Heart left ventricle (tissue), 16 donors: Measurements from ENCODE around the gene CSNK1G1. TPM values are rescaled to one million over a fixed set of nuclear protein-coding genes. Genes with fewer than 3 reads are reported as not detected.
A peak's percentile ranks its signal among the peaks of the same experiment; 100 is the strongest.

ENCODE experiments used
- ATAC-seq, 4 donors: fragments of 200-7000 bp; cut with Tn5 transposase; one replicate each; pipeline ENCODE4 v1.9.1; 2020 to 2022; ENCODE audit warnings: moderate library complexity in 4 of 4, mild to moderate bottlenecking in 3 of 4, moderate number of reproducible peaks in 1 of 4
- DNase-seq, 5 donors: peaks; one replicate each; pipeline ENCODE4 v3.0.0-alpha.2; 2020
- H3K27ac ChIP-seq, 12 donors: fragments of 200-600 bp; sonication (generic) in 4 of 12; one replicate each; pipeline versions ENCODE4 v1.5.0 to v1.8.0; 2016 to 2022; ENCODE audit warnings: mild to moderate bottlenecking in 2 of 12
- H3K27me3 ChIP-seq, 9 donors: fragments of 200-600 bp; sonication (generic) in 2 of 9; one replicate each; pipeline versions ENCODE4 v1.5.1 to v1.8.0; 2016 to 2022; ENCODE audit warnings: mild to moderate bottlenecking in 3 of 9
- H3K36me3 ChIP-seq, 9 donors: fragments of 200-600 bp; sonication (generic) in 2 of 9; one replicate each; pipeline versions ENCODE4 v1.5.0 to v1.8.0; 2018 to 2022; ENCODE audit warnings: mild to moderate bottlenecking in 2 of 9
- H3K4me1 ChIP-seq, 12 donors: fragments of 200-600 bp; sonication (generic) in 4 of 12; one replicate each; pipeline versions ENCODE4 v1.5.0 to v1.8.0; 2016 to 2022; ENCODE audit warnings: mild to moderate bottlenecking in 3 of 12
- H3K4me3 ChIP-seq, 12 donors: fragments of 200-600 bp; sonication (generic) in 4 of 12; one replicate each; pipeline versions ENCODE4 v1.5.0 to v1.8.0; 2017 to 2022; ENCODE audit warnings: mild to moderate bottlenecking in 9 of 12, moderate library complexity in 4 of 12
- H3K9me3 ChIP-seq, 12 donors: fragments of 200-600 bp; sonication (generic) in 4 of 12; one replicate each; pipeline versions ENCODE4 v1.5.0 to v1.8.0; 2016 to 2022; ENCODE audit warnings: mild to moderate bottlenecking in 1 of 12
- CTCF ChIP-seq, 12 donors: fragments of 200-600 bp; sonication (generic) in 4 of 12; IDR thresholded peaks; one replicate each; pipeline versions ENCODE4 v1.5.0 to v1.8.0; 2018 to 2022; ENCODE audit warnings: antibody characterized with exemption in 12 of 12, mild to moderate bottlenecking in 5 of 12
- POLR2A ChIP-seq, 2 donors: fragments of 450-650 bp; IDR thresholded peaks; one replicate each; pipeline ENCODE4 v1.6.1; 2017; ENCODE audit warnings: antibody characterized with exemption in 2 of 2, mild to moderate bottlenecking in 2 of 2, moderate library complexity in 2 of 2
- WGBS, 4 donors: extraction: QIAGEN DNeasy Blood & Tissue Kit in 2 of 4; methylation state at CpG; one replicate each; pipeline versions ENCODE4 v1.1.5 to v1.1.7; 2013 to 2018; 5-methylcytosine and 5-hydroxymethylcytosine counted together
- intact Hi-C, 10 donors: fragments of 100-400 bp; cut with DNase I; formaldehyde crosslinking; loops; one replicate each; pipeline versions ENCODE4 v1.11.1 to v1.14.2; 2022
- polyA plus RNA-seq, 2 donors: library from polyadenylated mRNA; stranded (reverse); fragments of 200-250 nt; gene quantifications; one replicate each; pipeline ENCODE4 v1.2.3, GENCODE V29; 2013
- total RNA-seq, 9 donors: library from RNA; depleted of rRNA in 2 of 9; stranded (reverse); fragments of >200 nt in 2 of 9; fragmentation: NEBNext Ultra II Directional in 3 of 9; extraction: Animal tissue kit (Norgen Biotek cat#: 25700) in 3 of 9; gene quantifications; one replicate each; pipeline versions ENCODE4 v1.1.0 to v1.2.4, GENCODE V29; 2016 to 2023
- donor health status: ischemic (EF 13 %, LVEDD 7.1; RV severe dilation, severe dysfunction).
- donor health status: healthy with polysubstance abuse.
- donor health status: DM: no; HTN: yes; CAD: no.
- donor health status: DM: no; HTN: no; CAD: no.
- donor health status: ischemic (EF 25% LVEDD 6.9; RV normal size, moderate dysfunction).
- donor health status: ischemic (EF 25% LVEDD 5.7; RV mildly dilated, moderate dysfunction).
- donor health status: healthy.
- donor health status: DM: yes; HTN: yes; CAD: no.
- donor health status: ischemic (EF 35%, LVEDD 5.7; RV mildly dilated, moderate dysfunction).
- donor health status: nonischemic (EF 11% LVEDD 7.7; RV severe dilation, severe dysfunction).
- donor health status: DM: yes; HTN: yes; CAD: no.
- donor health status: PGD.
- donor health status: ischemic (EF 29% LVEDD 5.4; RV normal size, mild dysfunction).
- donor health status: nonischemic (EF 23%, LVEDD 6.1; RV moderate dilation, normal function).

The CSNK1G1 gene
- total and polyA plus RNA-seq, 11 donors = 1.4 to 15.0 (median 7.4) TPM

GRCh38 chr15:64158363-64159134 lies 197.4 kb downstream of the CSNK1G1 start:
- peak overlapping the region; percentile 4 to 77 (median 49) for H3K27ac ChIP-seq
- intact Hi-C loops = no loop called here
- H3K9me3 ChIP-seq = no peaks in the 10 kb centered on the region
- no peaks in the 10 kb centered on the region for H3K27me3 ChIP-seq
- no peak overlapping the region for H3K4me3 ChIP-seq
- ATAC-seq (peak in 1 of 4 donors; percentile 3), DNase-seq (peak in 2 of 5 donors; percentile 44 to 75)
- peaks cover 13 to 77% (median 55%) of the 10 kb centered on the region in 12 donors for H3K4me1 ChIP-seq
- H3K36me3 ChIP-seq = peaks cover 0 to 80% (median 73%) of the 10 kb centered on the region in 9 donors
- TF ChIP-seq POLR2A (IDR thresholded peaks at IDR 0.05) = no peak
- TF ChIP-seq CTCF (IDR thresholded peaks at IDR 0.05) = no peak
- WGBS, 4 donors = 56 to 72% (median 66%) methylated on average over 11 of the region's 11 CpGs

- DNase-seq (no peak), ATAC-seq (no peak)
- H3K36me3 ChIP-seq = peaks cover 0 to 80% (median 73%) of the 10 kb centered on the region in 9 donors
- H3K9me3 ChIP-seq = no peaks in the 10 kb centered on the region
- 67 to 100% (median 91%) methylated on average over 1 of the region's 1 CpG for WGBS, 4 donors
- intact Hi-C loops = no loop called here
- H3K4me3 ChIP-seq = no peak overlapping the region
- H3K27ac ChIP-seq = peak overlapping the region in 5 of 12 donors; percentile 12 to 72 (median 57)
- peaks cover 0 to 8% (median 0%) of the 10 kb centered on the region in 9 donors for H3K27me3 ChIP-seq
- H3K4me1 ChIP-seq = peaks cover 19 to 84% (median 62%) of the 10 kb centered on the region in 12 donors
- TF ChIP-seq CTCF (IDR thresholded peaks at IDR 0.05) (no peak), POLR2A (IDR thresholded peaks at IDR 0.05) (no peak)
Observed at GRCh38 chr15:64157599-64158125, 198.3 kb downstream of the CSNK1G1 start.

- peaks cover 0 to 80% (median 71%) of the 10 kb centered on the region in 9 donors for H3K36me3 ChIP-seq
- no peaks in the 10 kb centered on the region for H3K9me3 ChIP-seq
- DNase-seq (peak in 2 of 5 donors; percentile 46 to 63), ATAC-seq (peak in 1 of 4 donors; percentile 5)
- H3K27ac ChIP-seq = peak overlapping the region in 8 of 12 donors; percentile 34 to 70 (median 59)
- TF ChIP-seq POLR2A (IDR thresholded peaks at IDR 0.05) (no peak), CTCF (IDR thresholded peaks at IDR 0.05) (no peak)
- peaks cover 0 to 16% (median 0%) of the 10 kb centered on the region in 9 donors for H3K27me3 ChIP-seq
- intact Hi-C loops = no loop called here
- no peak overlapping the region for H3K4me3 ChIP-seq
- 69 to 78% (median 71%) methylated on average over 15 to 16 of the region's 16 CpGs for WGBS, 4 donors
- peaks cover 19 to 85% (median 65%) of the 10 kb centered on the region in 12 donors for H3K4me1 ChIP-seq
Observed at GRCh38 chr15:64156652-64157331, 199.2 kb downstream of the CSNK1G1 start.
